K562 (cell line): ENCODE data around the gene BEST2. TPM values are rescaled to one million over a fixed set of nuclear protein-coding genes. Genes with fewer than 3 reads are reported as not detected.

Source experiments
- BACH1 ChIP-seq: fragments of 200-800 bp; sonication (Bioruptor generic); IDR thresholded peaks from 2 replicates; pipeline ENCODE4 v1.6.1; 2016; ENCODE audit warnings: missing genetic modification characterization, missing compliant biosample characterization
- MLLT1 ChIP-seq, 2 experiments: fragments of 450-650 bp; IDR thresholded peaks; 2 replicates each; pipeline ENCODE4 v1.6.1; 2016
- ZBTB8A ChIP-seq: fragments of 450-650 bp; IDR thresholded peaks from 2 replicates; pipeline ENCODE4 v1.6.1; 2018; ENCODE audit warnings: mild to moderate bottlenecking, moderate library complexity; ENCODE audit not compliant: partially characterized antibody
- ZMIZ1 ChIP-seq, 2 experiments: fragments of 150-350 bp in 1 of 2; IDR thresholded peaks; 2 replicates each; pipeline ENCODE4 v1.6.1; 2012 to 2016; ENCODE audit warnings: low read depth in 2 of 2, low read length in 2 of 2, mild to moderate bottlenecking in 1 of 2, moderate library complexity in 1 of 2
- polyA plus RNA-seq, 8 experiments: library from polyadenylated mRNA; depleted of rRNA in 4 of 8; stranded (reverse) in 5 of 8; unstranded in 3 of 8; fragments of >200 nt; fragmentation: Nextera tagmentation in 2 of 8; fragmentation: Illumina TruSeq in 1 of 8; extraction: Ambion mirVana in 2 of 8; extraction: Trizol in 1 of 8; gene quantifications; 2 replicates each; pipeline versions ENCODE4 v1.2.1 to v1.2.3, GENCODE V29; 2011 to 2014; ENCODE audit warnings: inconsistent platforms in 1 of 8, missing spikeins in 1 of 8
- total RNA-seq, 7 experiments: library from RNA; depleted of rRNA in 6 of 7; stranded (reverse); fragments of >200 nt in 6 of 7; fragmentation: Illumina TruSeq in 2 of 7; extraction: Trizol in 2 of 7; gene quantifications; 2 replicates each; pipeline versions ENCODE4 v1.2.1 to v1.2.3, GENCODE V29; 2011 to 2021; ENCODE audit warnings: low replicate concordance in 1 of 7
- TF ChIP-seq, protein P1 (sequence below): sonication (generic); formaldehyde crosslinking; IDR thresholded peaks from 2 replicates; pipeline ENCODE4 v1.8.0; 2023; ENCODE audit warnings: mild to moderate bottlenecking, missing genetic modification reagents
- TF ChIP-seq, protein P2 (sequence below): fragments of 250-450 bp; sonication (Bioruptor Pico); IDR thresholded peaks from 2 replicates; pipeline ENCODE4 v1.4.0; 2020; ENCODE audit warnings: mild to moderate bottlenecking
- TF ChIP-seq, protein P3 (sequence below), 2 experiments: fragments of 200-800 bp in 1 of 2; sonication (Bioruptor generic) in 1 of 2; sonication (generic) in 1 of 2; formaldehyde crosslinking in 1 of 2; IDR thresholded peaks in 1 of 2; conservative IDR thresholded peaks in 1 of 2; 2 replicates each; pipeline versions ENCODE4 v1.5.0 to v1.6.1; 2016 to 2020; ENCODE audit warnings: missing compliant biosample characterization in 1 of 2, missing genetic modification characterization in 1 of 2, missing genetic modification reagents in 1 of 2
- TF ChIP-seq, protein P4 (sequence below), 2 experiments: fragments of 450-650 bp in 1 of 2; IDR thresholded peaks; 2 replicates each; pipeline ENCODE4 v1.6.1; 2011 to 2017; ENCODE audit warnings: low read depth in 2 of 2, antibody characterized with exemption in 1 of 2, borderline replicate concordance in 1 of 2, low read length in 1 of 2, mild to moderate bottlenecking in 1 of 2, mixed read lengths in 1 of 2; ENCODE audit not compliant: control insufficient read depth in 1 of 2

The BEST2 gene
- total and polyA plus RNA-seq, 9 of the 15 experiments (the other 6 are each of a cell fraction or from before 2014, with no cell fraction given) = not detected

- TF ChIP-seq, protein P1, sequence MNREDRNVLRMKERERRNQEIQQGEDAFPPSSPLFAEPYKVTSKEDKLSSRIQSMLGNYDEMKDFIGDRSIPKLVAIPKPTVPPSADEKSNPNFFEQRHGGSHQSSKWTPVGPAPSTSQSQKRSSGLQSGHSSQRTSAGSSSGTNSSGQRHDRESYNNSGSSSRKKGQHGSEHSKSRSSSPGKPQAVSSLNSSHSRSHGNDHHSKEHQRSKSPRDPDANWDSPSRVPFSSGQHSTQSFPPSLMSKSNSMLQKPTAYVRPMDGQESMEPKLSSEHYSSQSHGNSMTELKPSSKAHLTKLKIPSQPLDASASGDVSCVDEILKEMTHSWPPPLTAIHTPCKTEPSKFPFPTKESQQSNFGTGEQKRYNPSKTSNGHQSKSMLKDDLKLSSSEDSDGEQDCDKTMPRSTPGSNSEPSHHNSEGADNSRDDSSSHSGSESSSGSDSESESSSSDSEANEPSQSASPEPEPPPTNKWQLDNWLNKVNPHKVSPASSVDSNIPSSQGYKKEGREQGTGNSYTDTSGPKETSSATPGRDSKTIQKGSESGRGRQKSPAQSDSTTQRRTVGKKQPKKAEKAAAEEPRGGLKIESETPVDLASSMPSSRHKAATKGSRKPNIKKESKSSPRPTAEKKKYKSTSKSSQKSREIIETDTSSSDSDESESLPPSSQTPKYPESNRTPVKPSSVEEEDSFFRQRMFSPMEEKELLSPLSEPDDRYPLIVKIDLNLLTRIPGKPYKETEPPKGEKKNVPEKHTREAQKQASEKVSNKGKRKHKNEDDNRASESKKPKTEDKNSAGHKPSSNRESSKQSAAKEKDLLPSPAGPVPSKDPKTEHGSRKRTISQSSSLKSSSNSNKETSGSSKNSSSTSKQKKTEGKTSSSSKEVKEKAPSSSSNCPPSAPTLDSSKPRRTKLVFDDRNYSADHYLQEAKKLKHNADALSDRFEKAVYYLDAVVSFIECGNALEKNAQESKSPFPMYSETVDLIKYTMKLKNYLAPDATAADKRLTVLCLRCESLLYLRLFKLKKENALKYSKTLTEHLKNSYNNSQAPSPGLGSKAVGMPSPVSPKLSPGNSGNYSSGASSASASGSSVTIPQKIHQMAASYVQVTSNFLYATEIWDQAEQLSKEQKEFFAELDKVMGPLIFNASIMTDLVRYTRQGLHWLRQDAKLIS (CRISPR knock-in tag) = no peak
- TF ChIP-seq, protein P2, sequence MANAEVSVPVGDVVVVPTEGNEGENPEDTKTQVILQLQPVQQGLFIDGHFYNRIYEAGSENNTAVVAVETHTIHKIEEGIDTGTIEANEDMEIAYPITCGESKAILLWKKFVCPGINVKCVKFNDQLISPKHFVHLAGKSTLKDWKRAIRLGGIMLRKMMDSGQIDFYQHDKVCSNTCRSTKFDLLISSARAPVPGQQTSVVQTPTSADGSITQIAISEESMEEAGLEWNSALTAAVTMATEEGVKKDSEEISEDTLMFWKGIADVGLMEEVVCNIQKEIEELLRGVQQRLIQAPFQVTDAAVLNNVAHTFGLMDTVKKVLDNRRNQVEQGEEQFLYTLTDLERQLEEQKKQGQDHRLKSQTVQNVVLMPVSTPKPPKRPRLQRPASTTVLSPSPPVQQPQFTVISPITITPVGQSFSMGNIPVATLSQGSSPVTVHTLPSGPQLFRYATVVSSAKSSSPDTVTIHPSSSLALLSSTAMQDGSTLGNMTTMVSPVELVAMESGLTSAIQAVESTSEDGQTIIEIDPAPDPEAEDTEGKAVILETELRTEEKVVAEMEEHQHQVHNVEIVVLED (CRISPR knock-in tag) = no peak
- TF ChIP-seq ZBTB8A (no peak), BACH1 (no peak), MLLT1 (IDR thresholded peaks at IDR 0.05) (peak in 1 of 2 experiments; percentile 76; a peak in 2 of 4 replicates), ZMIZ1 (IDR thresholded peaks at IDR 0.05; ENCODE audit: low read depth in 2 of 2, low read length in 2 of 2) (no peak; a peak in 1 of 4 replicates)
- TF ChIP-seq, protein P3, sequence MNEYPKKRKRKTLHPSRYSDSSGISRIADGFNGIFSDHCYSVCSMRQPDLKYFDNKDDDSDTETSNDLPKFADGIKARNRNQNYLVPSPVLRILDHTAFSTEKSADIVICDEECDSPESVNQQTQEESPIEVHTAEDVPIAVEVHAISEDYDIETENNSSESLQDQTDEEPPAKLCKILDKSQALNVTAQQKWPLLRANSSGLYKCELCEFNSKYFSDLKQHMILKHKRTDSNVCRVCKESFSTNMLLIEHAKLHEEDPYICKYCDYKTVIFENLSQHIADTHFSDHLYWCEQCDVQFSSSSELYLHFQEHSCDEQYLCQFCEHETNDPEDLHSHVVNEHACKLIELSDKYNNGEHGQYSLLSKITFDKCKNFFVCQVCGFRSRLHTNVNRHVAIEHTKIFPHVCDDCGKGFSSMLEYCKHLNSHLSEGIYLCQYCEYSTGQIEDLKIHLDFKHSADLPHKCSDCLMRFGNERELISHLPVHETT (CRISPR knock-in tag; conservative IDR thresholded peaks at IDR 0.05 in 1 of 2, IDR thresholded peaks at IDR 0.05 in 1 of 2) = 0 out of 4 replicates have a peak, but pooled peaks of 1 of the 2 experiments have one; percentile 1
- TF ChIP-seq, protein P4, sequence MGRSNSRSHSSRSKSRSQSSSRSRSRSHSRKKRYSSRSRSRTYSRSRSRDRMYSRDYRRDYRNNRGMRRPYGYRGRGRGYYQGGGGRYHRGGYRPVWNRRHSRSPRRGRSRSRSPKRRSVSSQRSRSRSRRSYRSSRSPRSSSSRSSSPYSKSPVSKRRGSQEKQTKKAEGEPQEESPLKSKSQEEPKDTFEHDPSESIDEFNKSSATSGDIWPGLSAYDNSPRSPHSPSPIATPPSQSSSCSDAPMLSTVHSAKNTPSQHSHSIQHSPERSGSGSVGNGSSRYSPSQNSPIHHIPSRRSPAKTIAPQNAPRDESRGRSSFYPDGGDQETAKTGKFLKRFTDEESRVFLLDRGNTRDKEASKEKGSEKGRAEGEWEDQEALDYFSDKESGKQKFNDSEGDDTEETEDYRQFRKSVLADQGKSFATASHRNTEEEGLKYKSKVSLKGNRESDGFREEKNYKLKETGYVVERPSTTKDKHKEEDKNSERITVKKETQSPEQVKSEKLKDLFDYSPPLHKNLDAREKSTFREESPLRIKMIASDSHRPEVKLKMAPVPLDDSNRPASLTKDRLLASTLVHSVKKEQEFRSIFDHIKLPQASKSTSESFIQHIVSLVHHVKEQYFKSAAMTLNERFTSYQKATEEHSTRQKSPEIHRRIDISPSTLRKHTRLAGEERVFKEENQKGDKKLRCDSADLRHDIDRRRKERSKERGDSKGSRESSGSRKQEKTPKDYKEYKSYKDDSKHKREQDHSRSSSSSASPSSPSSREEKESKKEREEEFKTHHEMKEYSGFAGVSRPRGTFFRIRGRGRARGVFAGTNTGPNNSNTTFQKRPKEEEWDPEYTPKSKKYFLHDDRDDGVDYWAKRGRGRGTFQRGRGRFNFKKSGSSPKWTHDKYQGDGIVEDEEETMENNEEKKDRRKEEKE (IDR thresholded peaks at IDR 0.05; ENCODE audit: borderline replicate concordance in 1 of 2, control insufficient read depth in 1 of 2, low read depth in 2 of 2, low read length in 1 of 2) = no peak
These were observed 25.8 kb downstream of the BEST2 start (continued) for GRCh38 chr19:12777217-12778016.
